T-cell (primary cell): ENCODE measurements around the gene PGRMC2. TPM values are rescaled to one million over a fixed set of nuclear protein-coding genes. Genes with fewer than 3 reads are reported as not detected.
"Not testable (repeated sequence)": the region's sequence is repeated elsewhere in the genome, so short reads cannot be mapped to it uniquely, and the experiment has no call there.

Experiments used
- ATAC-seq, 4 experiments: fragments of 200-7000 bp in 3 of 4; fragments of 150-1000 bp in 1 of 4; cut with Tn5 transposase; replicated peaks in 1 of 4; 1 replicate in 3 of 4; 2 replicates in 1 of 4; pipeline ENCODE4 v1.10.0; 2021; ENCODE audit warnings: moderate library complexity in 3 of 4, mild to moderate bottlenecking in 2 of 4, moderate number of reproducible peaks in 1 of 4
- CTCF ChIA-PET, 2 donors: fragments of 300-600 bp; sonication (Branson Sonifier 250); formaldehyde crosslinking; loops; one replicate each; lab custom pipeline; 2022; ENCODE audit warnings: antibody characterized with exemption in 2 of 2; lab: Charles Lee
- POLR2A ChIA-PET, 2 donors: fragments of 300-600 bp; sonication (Branson Sonifier 250); formaldehyde crosslinking; loops; one replicate each; lab custom pipeline; 2022; ENCODE audit warnings: antibody characterized with exemption in 2 of 2; lab: Charles Lee
- DNase-seq, 35 experiments: peaks; one replicate each; pipeline versions ENCODE4 v3.0.0 to v3.0.0-alpha.2; 2013 to 2023
- H3K27ac ChIP-seq: one replicate; pipeline ENCODE4 v1.5.1; 2013; ENCODE audit warnings: low read length
- H3K27me3 ChIP-seq, 2 experiments: replicated peaks in 1 of 2; 1 replicate in 1 of 2; 2 replicates in 1 of 2; pipeline versions ENCODE4 v1.6.1 to v1.7.0; 2013; ENCODE audit warnings: low read length in 1 of 2, mixed read lengths in 1 of 2; ENCODE audit not compliant: control insufficient read depth in 2 of 2, insufficient read depth in 2 of 2; ENCODE audit errors: extremely low read depth in 1 of 2
- H3K36me3 ChIP-seq, 2 donors: 1 replicate in 1 of 2; 2 replicates in 1 of 2; pipeline versions ENCODE4 v1.6.1 to v1.7.0; 2013; ENCODE audit warnings: low read length in 1 of 2; ENCODE audit not compliant: control insufficient read depth in 2 of 2, insufficient read depth in 1 of 2; ENCODE audit errors: extremely low read depth in 1 of 2
- H3K4me1 ChIP-seq, 2 experiments: 1 replicate in 1 of 2; 2 replicates in 1 of 2; pipeline versions ENCODE4 v1.6.1 to v1.7.0; 2013; ENCODE audit warnings: low read length in 2 of 2, mixed read lengths in 1 of 2; ENCODE audit not compliant: insufficient read depth in 2 of 2, control insufficient read depth in 1 of 2; ENCODE audit errors: extremely low read depth in 1 of 2
- H3K4me3 ChIP-seq, 2 donors: 1 replicate in 1 of 2; 2 replicates in 1 of 2; pipeline versions ENCODE4 v1.5.1 to v1.7.0; 2013; ENCODE audit warnings: mild to moderate bottlenecking in 2 of 2, low read length in 1 of 2, moderate library complexity in 1 of 2; ENCODE audit not compliant: control insufficient read depth in 1 of 2; ENCODE audit errors: extremely low read depth in 1 of 2
- H3K9me3 ChIP-seq: 2 replicates; pipeline ENCODE4 v1.7.0; 2013
- H3K27ac Mint-ChIP-seq, 2 donors: one replicate each; pipeline ENCODE4 v1.8.0; 2020 to 2021; ENCODE audit warnings: mild to moderate bottlenecking in 2 of 2, mixed read lengths in 2 of 2
- H3K27me3 Mint-ChIP-seq, 2 donors: one replicate each; pipeline ENCODE4 v1.8.0; 2021 to 2022; ENCODE audit warnings: mixed read lengths in 2 of 2
- H3K36me3 Mint-ChIP-seq: one replicate; pipeline ENCODE4 v1.8.0; 2021; ENCODE audit warnings: mixed read lengths
- H3K4me1 Mint-ChIP-seq, 3 donors: one replicate each; pipeline ENCODE4 v1.8.0; 2020 to 2022; ENCODE audit warnings: mixed read lengths in 3 of 3, mild to moderate bottlenecking in 1 of 3
- H3K4me3 Mint-ChIP-seq, 3 donors: one replicate each; pipeline ENCODE4 v1.8.0; 2020 to 2022; ENCODE audit warnings: mild to moderate bottlenecking in 3 of 3, mixed read lengths in 3 of 3, moderate library complexity in 3 of 3
- H3K9me3 Mint-ChIP-seq, 3 donors: one replicate each; pipeline ENCODE4 v1.8.0; 2020 to 2022; ENCODE audit warnings: mixed read lengths in 3 of 3
- WGBS: methylation state at CpG from one replicate; pipeline ENCODE4 v1.1.5; 2013; ENCODE audit warnings: missing lambda C conversion rate; ENCODE audit not compliant: insufficient coverage; 5-methylcytosine and 5-hydroxymethylcytosine counted together
- total RNA-seq, 35 experiments: library from RNA in 6 of 35; stranded (reverse) in 6 of 35; fragments of 120-200 nt in 1 of 35; gene quantifications; one replicate each; pipeline versions ENCODE4 v1.2.1 to v1.2.4 and lab custom pipeline; 2013 to 2026

The PGRMC2 gene
- total RNA-seq, 5 donors from 2014 or later (not counting 1 experiment from before 2014, with no cell fraction given): 29.5 to 64.2 (median 35.4) TPM

GRCh38 chr4:128255906-128256305 is 31.7 kb downstream of the PGRMC2 start:
- no peaks in the 10 kb centered on the region for H3K4me1 ChIP-seq
- Mint-ChIP-seq H3K9me3 (no peaks in the 10 kb centered on the region), H3K4me3 (no peak overlapping the region), H3K27ac (no peak overlapping the region), H3K27me3 (peaks cover 21 to 25% of the 10 kb centered on the region in 2 donors), H3K36me3 (no peaks in the 10 kb centered on the region), H3K4me1 (no peaks in the 10 kb centered on the region)
- no peaks in the 10 kb centered on the region for H3K9me3 ChIP-seq
- no peak for DNase-seq
- H3K4me3 ChIP-seq: no peak overlapping the region
- no peaks in the 10 kb centered on the region for H3K27me3 ChIP-seq
- no peak for ATAC-seq
- no peaks in the 10 kb centered on the region for H3K36me3 ChIP-seq
- no peak overlapping the region for H3K27ac ChIP-seq
- ChIA-PET POLR2A (no interaction called here), CTCF (no interaction called here)
- 88% methylated on average over 1 of the region's 3 CpGs for WGBS

- H3K9me3 ChIP-seq: peaks cover 3% of the 10 kb centered on the region
- no peaks in the 10 kb centered on the region for H3K27me3 ChIP-seq
- H3K27ac ChIP-seq: no peak overlapping the region
- ATAC-seq (no peak), DNase-seq (no peak)
- ChIA-PET POLR2A (interaction anchor here in 1 of 2 donors (0.7 kb wide), 1 partner anchor 42 kb away, joined by 4 read pairs; no protein-coding TSS in a partner anchor), CTCF (interaction anchor here in 1 of 2 donors (0.6 kb wide), 1 partner anchor 25 kb away, joined by 3 read pairs; no protein-coding TSS in a partner anchor)
- no peaks in the 10 kb centered on the region for H3K36me3 ChIP-seq
- peaks cover 0 to 20% (median 9%) of the 10 kb centered on the region in 3 donors for H3K9me3 Mint-ChIP-seq
- no peaks in the 10 kb centered on the region for H3K4me1 Mint-ChIP-seq
- H3K4me3 ChIP-seq: no peak overlapping the region
- peaks cover 11 to 16% of the 10 kb centered on the region in 2 donors for H3K27me3 Mint-ChIP-seq
- no peaks in the 10 kb centered on the region for H3K4me1 ChIP-seq
- no peak overlapping the region for H3K27ac Mint-ChIP-seq
- WGBS: 71% methylated on average over 1 of the region's 4 CpGs
- no peak overlapping the region for H3K4me3 Mint-ChIP-seq
- no peaks in the 10 kb centered on the region for H3K36me3 Mint-ChIP-seq
Observed at GRCh38 chr4:128249787-128250668, 37.6 kb downstream of the PGRMC2 start.

- no peak for ATAC-seq
- Mint-ChIP-seq H3K27ac (no peak overlapping the region), H3K9me3 (peaks cover 0 to 20% (median 9%) of the 10 kb centered on the region in 3 donors), H3K27me3 (peaks cover 0 to 17% of the 10 kb centered on the region in 2 donors), H3K4me3 (no peak overlapping the region), H3K4me1 (no peaks in the 10 kb centered on the region), H3K36me3 (no peaks in the 10 kb centered on the region)
- ChIA-PET CTCF (no interaction called here), POLR2A (no interaction called here)
- DNase-seq: no peak
- no CpG with 5 or more reads among the region's 1 CpG for WGBS
- H3K27ac ChIP-seq: no peak overlapping the region
- no peaks in the 10 kb centered on the region for H3K36me3 ChIP-seq
- no peaks in the 10 kb centered on the region for H3K4me1 ChIP-seq
- H3K27me3 ChIP-seq: peaks cover 0 to 5% of the 10 kb centered on the region in 2 experiments
- no peak overlapping the region for H3K4me3 ChIP-seq
- peaks cover 3% of the 10 kb centered on the region for H3K9me3 ChIP-seq
Observed at GRCh38 chr4:128247906-128248305, 39.7 kb downstream of the PGRMC2 start.

- H3K4me1 ChIP-seq, H3K36me3 Mint-ChIP-seq, DNase-seq, H3K36me3 ChIP-seq, H3K9me3 ChIP-seq, H3K4me3 ChIP-seq, H3K27ac Mint-ChIP-seq, H3K27me3 ChIP-seq, CTCF ChIA-PET, POLR2A ChIA-PET, H3K27ac ChIP-seq, ATAC-seq, H3K4me3 Mint-ChIP-seq, H3K4me1 Mint-ChIP-seq: not testable (repeated sequence)
- H3K27me3 Mint-ChIP-seq: peaks cover 10 to 15% of the 10 kb centered on the region in 2 donors
- WGBS: 88% methylated on average over 2 of the region's 5 CpGs
- H3K9me3 Mint-ChIP-seq: peaks cover 0 to 19% (median 8%) of the 10 kb centered on the region in 3 donors
Observed at GRCh38 chr4:128245391-128245790, 42.2 kb downstream of the PGRMC2 start.

GRCh38 chr4:128244379-128244778 is 43.2 kb downstream of the PGRMC2 start:
- no peak overlapping the region for H3K27ac Mint-ChIP-seq
- H3K9me3 Mint-ChIP-seq: peaks cover 0 to 11% (median 5%) of the 10 kb centered on the region in 3 donors
- no peak for ATAC-seq
- Histone ChIP-seq H3K27me3 (peaks cover 0 to 5% of the 10 kb centered on the region in 2 experiments), H3K9me3 (peaks cover 3% of the 10 kb centered on the region), H3K27ac (no peak overlapping the region), H3K36me3 (no peaks in the 10 kb centered on the region), H3K4me1 (no peaks in the 10 kb centered on the region), H3K4me3 (no peak overlapping the region)
- ChIA-PET CTCF (no interaction called here), POLR2A (no interaction called here)
- H3K4me3 Mint-ChIP-seq: no peak overlapping the region
- DNase-seq: no peak
- peaks cover 15% of the 10 kb centered on the region in 2 donors for H3K27me3 Mint-ChIP-seq
- H3K36me3 Mint-ChIP-seq: no peaks in the 10 kb centered on the region
- H3K4me1 Mint-ChIP-seq: no peaks in the 10 kb centered on the region
- WGBS: 86% methylated on average over 1 of the region's 2 CpGs

GRCh38 chr4:128242601-128243000 is 45.0 kb downstream of the PGRMC2 start:
- no peak overlapping the region for H3K27ac Mint-ChIP-seq
- peaks cover 15% of the 10 kb centered on the region in 2 donors for H3K27me3 Mint-ChIP-seq
- H3K9me3 Mint-ChIP-seq: no peaks in the 10 kb centered on the region
- no peak for DNase-seq
- Histone ChIP-seq H3K27me3 (peaks cover 0 to 5% of the 10 kb centered on the region in 2 experiments), H3K36me3 (no peaks in the 10 kb centered on the region), H3K27ac (no peak overlapping the region), H3K9me3 (no peaks in the 10 kb centered on the region), H3K4me3 (no peak overlapping the region), H3K4me1 (no peaks in the 10 kb centered on the region)
- WGBS: 86% methylated on average over 3 of the region's 4 CpGs
- ChIA-PET POLR2A (no interaction called here), CTCF (no interaction called here)
- H3K4me3 Mint-ChIP-seq: no peak overlapping the region
- no peaks in the 10 kb centered on the region for H3K36me3 Mint-ChIP-seq
- no peak for ATAC-seq
- H3K4me1 Mint-ChIP-seq: no peaks in the 10 kb centered on the region
